Measurements from ENCODE around the gene HDAC1. TPM values are rescaled to one million over a fixed set of nuclear protein-coding genes. Genes with fewer than 3 reads are reported as not detected.
A peak's percentile ranks its signal among the peaks of the same experiment; 100 is the strongest.

HDAC1 gene
- total and polyA plus RNA-seq, 11 donors = 20.0 to 46.6 (median 29.3) TPM

- 0 to 1% (median 0%) methylated on average over 1 to 34 of the region's 34 CpGs for WGBS, 4 donors
- H3K4me1 ChIP-seq = peaks cover 5 to 55% (median 22%) of the 10 kb centered on the region in 12 donors
- intact Hi-C loops (cut with DNase I) = loop anchor here in 1 of 10 donors (10.0 kb wide), 1 partner anchor 111 kb away; the partner anchor contains the start of genes EIF3I and TMEM234
- ATAC-seq (peak in 1 of 4 donors; percentile 1), DNase-seq (no peak)
- TF ChIP-seq, protein P1, sequence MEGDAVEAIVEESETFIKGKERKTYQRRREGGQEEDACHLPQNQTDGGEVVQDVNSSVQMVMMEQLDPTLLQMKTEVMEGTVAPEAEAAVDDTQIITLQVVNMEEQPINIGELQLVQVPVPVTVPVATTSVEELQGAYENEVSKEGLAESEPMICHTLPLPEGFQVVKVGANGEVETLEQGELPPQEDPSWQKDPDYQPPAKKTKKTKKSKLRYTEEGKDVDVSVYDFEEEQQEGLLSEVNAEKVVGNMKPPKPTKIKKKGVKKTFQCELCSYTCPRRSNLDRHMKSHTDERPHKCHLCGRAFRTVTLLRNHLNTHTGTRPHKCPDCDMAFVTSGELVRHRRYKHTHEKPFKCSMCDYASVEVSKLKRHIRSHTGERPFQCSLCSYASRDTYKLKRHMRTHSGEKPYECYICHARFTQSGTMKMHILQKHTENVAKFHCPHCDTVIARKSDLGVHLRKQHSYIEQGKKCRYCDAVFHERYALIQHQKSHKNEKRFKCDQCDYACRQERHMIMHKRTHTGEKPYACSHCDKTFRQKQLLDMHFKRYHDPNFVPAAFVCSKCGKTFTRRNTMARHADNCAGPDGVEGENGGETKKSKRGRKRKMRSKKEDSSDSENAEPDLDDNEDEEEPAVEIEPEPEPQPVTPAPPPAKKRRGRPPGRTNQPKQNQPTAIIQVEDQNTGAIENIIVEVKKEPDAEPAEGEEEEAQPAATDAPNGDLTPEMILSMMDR (IDR thresholded peaks at IDR 0.05) = no peak
- no peak for TF ChIP-seq POLR2A (IDR thresholded peaks at IDR 0.05)
- H3K4me3 ChIP-seq = peak overlapping the region; percentile 62 to 93 (median 72)
- H3K9me3 ChIP-seq = no peaks in the 10 kb centered on the region
- H3K27ac ChIP-seq = peak overlapping the region; percentile 42 to 91 (median 73)
- peaks cover 0 to 40% (median 31%) of the 10 kb centered on the region in 9 donors for H3K36me3 ChIP-seq
- peaks cover 0 to 5% (median 0%) of the 10 kb centered on the region in 9 donors for H3K27me3 ChIP-seq
Measured at GRCh38 chr1:32335535-32335789, 43.6 kb downstream of the HDAC1 start.

GRCh38 chr1:32335790-32336590 lies 44.1 kb downstream of the HDAC1 start, which contains the start of gene MARCKSL1:
Gene MARCKSL1, minus strand, starts transcription at chr1:32336233. Its CDS starts 200 bp downstream, at chr1:32336033.
- Histone ChIP-seq H3K4me3 (peak within 1 kb of the TSS; percentile 62 to 93 (median 72)), H3K27ac (peak within 1 kb of the TSS; percentile 43 to 91 (median 73)), H3K36me3 (peaks cover 0 to 35% (median 26%) of the 10 kb centered on the region in 9 donors), H3K9me3 (no peaks in the 10 kb centered on the region), H3K27me3 (peaks cover 0 to 5% (median 0%) of the 10 kb centered on the region in 9 donors), H3K4me1 (peaks cover 5 to 55% (median 22%) of the 10 kb centered on the region in 12 donors)
- DNase-seq (peak; percentile 85 to 92 (median 88)), ATAC-seq (peak; percentile 9 to 76 (median 71))
- intact Hi-C loops (cut with DNase I) = loop anchor here in 2 of 10 donors (2.0 to 10.0 kb wide), 2 partner anchors 15 to 111 kb away; partner anchors contain the start of genes EIF3I (in 1 of the 2) and TMEM234 (in 1 of the 2)
- TF ChIP-seq, protein P1 (IDR thresholded peaks at IDR 0.05) = peak in 1 of 12 donors; percentile 6
- TF ChIP-seq POLR2A (IDR thresholded peaks at IDR 0.05) = peak in 1 of 2 donors; percentile 90
- 0 to 1% (median 1%) methylated on average over 6 to 95 of the region's 95 CpGs for WGBS, 4 donors

DNA sequence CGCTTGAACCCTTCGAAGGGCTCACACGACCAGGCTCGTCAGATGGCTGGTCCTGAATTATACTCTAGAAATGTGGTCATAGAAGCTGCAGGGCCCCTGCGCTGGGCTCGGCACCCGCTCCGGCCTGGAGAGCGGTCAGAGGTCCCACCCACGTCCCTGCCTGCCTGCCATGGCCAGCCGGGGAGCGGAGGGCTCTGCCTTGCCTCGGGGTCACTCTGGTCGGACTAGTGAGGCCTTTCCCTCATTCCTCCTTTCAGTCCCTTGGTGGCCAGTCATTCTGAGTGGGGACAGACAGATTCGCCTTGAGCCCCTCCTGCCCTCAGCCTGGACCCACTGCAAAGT lies 44.7 kb downstream of the HDAC1 start:
- DNase-seq (peak in 1 of 5 donors; percentile 54), ATAC-seq (peak in 3 of 4 donors; percentile 11 to 16 (median 15))
- intact Hi-C loops (cut with DNase I) = loop anchor here in 2 of 10 donors (2.0 to 10.0 kb wide), 2 partner anchors 14 to 112 kb away; partner anchors contain the start of genes EIF3I (in 1 of the 2) and TMEM234 (in 1 of the 2)
- H3K4me1 ChIP-seq = peaks cover 5 to 55% (median 22%) of the 10 kb centered on the region in 12 donors
- H3K27me3 ChIP-seq = peaks cover 0 to 5% (median 0%) of the 10 kb centered on the region in 9 donors
- WGBS, 4 donors = 22 to 40% (median 33%) methylated on average over 3 to 15 of the region's 15 CpGs
- TF ChIP-seq, protein P1 (IDR thresholded peaks at IDR 0.05) = no peak
- TF ChIP-seq POLR2A (IDR thresholded peaks at IDR 0.05) = no peak
- peaks cover 0 to 29% (median 20%) of the 10 kb centered on the region in 9 donors for H3K36me3 ChIP-seq
- peak overlapping the region; percentile 62 to 93 (median 72) for H3K4me3 ChIP-seq
- H3K9me3 ChIP-seq = no peaks in the 10 kb centered on the region
- peak overlapping the region in 11 of 12 donors; percentile 41 to 91 (median 73) for H3K27ac ChIP-seq

All from heart left ventricle (tissue), 16 donors.